Panc1 (cell line): ENCODE results near the gene TRIM33.

Experiments used
- CTCF ChIP-seq: fragments of 450-650 bp; IDR thresholded peaks from 2 replicates; pipeline ENCODE4 v1.5.1; 2017; ENCODE audit warnings: mild to moderate bottlenecking
- POLR2AphosphoS5 ChIP-seq: IDR thresholded peaks from 2 replicates; pipeline ENCODE4 v1.6.1; 2012; ENCODE audit warnings: mild to moderate bottlenecking, low read depth, low read length, moderate library complexity
- REST ChIP-seq, 2 experiments: IDR thresholded peaks; 2 replicates each; pipeline ENCODE4 v1.6.1; 2011 to 2012; ENCODE audit warnings: low read depth in 2 of 2, control low read depth in 1 of 2, low read length in 1 of 2, mild to moderate bottlenecking in 1 of 2, moderate library complexity in 1 of 2; ENCODE audit not compliant: insufficient read depth in 1 of 2
- SIN3A ChIP-seq: IDR thresholded peaks from 2 replicates; pipeline ENCODE4 v1.6.1; 2012; ENCODE audit warnings: low read depth, mild to moderate bottlenecking, low read length, moderate library complexity, borderline replicate concordance; ENCODE audit not compliant: insufficient read depth

- TF ChIP-seq CTCF, result no peak
- no peak for TF ChIP-seq POLR2AphosphoS5
- TF ChIP-seq SIN3A, result no peak
- no peak for TF ChIP-seq REST (IDR thresholded peaks at IDR 0.05; ENCODE audit: insufficient read depth in 1 of 2, low read depth in 2 of 2, low read length in 1 of 2)
Measured at GRCh38 chr1:114390960-114391359, 120.0 kb downstream of the TRIM33 start.
